HCT116 (cell line): ENCODE results near the gene EFCAB7. TPM values are rescaled to one million over a fixed set of nuclear protein-coding genes. Genes with fewer than 3 reads are reported as not detected.

Source experiments
- ATAC-seq: fragments of 200-7000 bp; cut with Tn5 transposase; 2 replicates; pipeline ENCODE4 v1.9.1; 2020; ENCODE audit warnings: mild to moderate bottlenecking, moderate library complexity
- BruUV-seq: library from RNA; stranded (reverse); fragments of 400-500 nt; replicated peaks from 2 replicates; lab custom pipeline; 2021; lab: Mats Ljungman, UMichigan
- CTCF ChIA-PET: fragments of 300-600 bp; sonication (Branson Sonifier 250); formaldehyde crosslinking; loops from one replicate; lab custom pipeline; 2021; ENCODE audit warnings: antibody characterized with exemption; lab: Charles Lee
- POLR2A ChIA-PET: fragments of 300-600, 350-600 bp; sonication (Branson Sonifier 250); formaldehyde crosslinking; loops from one replicate; lab custom pipeline; 2021; ENCODE audit warnings: antibody characterized with exemption; lab: Charles Lee
- RAD21 ChIA-PET, 2 experiments: fragments of 300-600 bp; sonication (Branson Sonifier 250); formaldehyde crosslinking; loops; one replicate each; lab custom pipeline; 2023; ENCODE audit warnings: low total read pairs in 2 of 2; ENCODE audit not compliant: uncharacterized antibody in 2 of 2, unreplicated experiment in 2 of 2, low non-redundant PET in 1 of 2; lab: Charles Lee
- DNase-seq: peaks from one replicate; pipeline ENCODE4 v3.0.0-alpha.2; 2010; ENCODE audit warnings: low read depth, low spot score
- H2AFZ ChIP-seq: fragments of 200-600 bp; shearing (Covaris generic), sonication (generic); 2 replicates; pipeline ENCODE4 v1.6.1; 2017; ENCODE audit warnings: low read depth, mixed run types, mixed read lengths, antibody characterized with exemption, low read length; ENCODE audit not compliant: poor library complexity, severe bottlenecking
- H3K27ac ChIP-seq: 2 replicates; pipeline ENCODE4 v1.5.1; 2012; ENCODE audit warnings: low read depth, low read length
- H3K27me3 ChIP-seq: fragments of 200-600 bp; sonication (generic); 2 replicates; pipeline ENCODE4 v1.6.1; 2016; ENCODE audit warnings: mixed run types, low read length, mixed read lengths; ENCODE audit not compliant: insufficient read depth
- H3K36me3 ChIP-seq, 2 experiments: fragments of 200-500 bp in 1 of 2; fragments of 200-600 bp in 1 of 2; sonication (Bioruptor generic) in 1 of 2; sonication (generic) in 1 of 2; 2 replicates each; pipeline versions ENCODE4 v1.5.1 to v1.6.1; 2014 to 2016; ENCODE audit warnings: low read length in 2 of 2, inconsistent platforms in 1 of 2, mixed read lengths in 1 of 2, mixed run types in 1 of 2; ENCODE audit not compliant: insufficient read depth in 2 of 2, control insufficient read depth in 1 of 2
- H3K4me1 ChIP-seq, 2 experiments: fragments of 200-600 bp in 1 of 2; sonication (generic) in 1 of 2; 2 replicates each; pipeline versions ENCODE4 v1.5.1 to v1.6.1; 2012 to 2017; ENCODE audit warnings: low read length in 2 of 2, inconsistent platforms in 1 of 2, mild to moderate bottlenecking in 1 of 2, mixed read lengths in 1 of 2, mixed run types in 1 of 2, moderate library complexity in 1 of 2; ENCODE audit not compliant: insufficient read depth in 2 of 2, control insufficient read depth in 1 of 2
- H3K4me2 ChIP-seq: fragments of 200-600 bp; sonication (generic); 2 replicates; pipeline ENCODE4 v1.6.1; 2017; ENCODE audit warnings: mixed run types, low read length, mixed read lengths
- H3K4me3 ChIP-seq, 2 experiments: fragments of 200-600 bp in 1 of 2; sonication (generic) in 1 of 2; replicated peaks in 1 of 2; 2 replicates each; pipeline ENCODE4 v1.5.1; 2011 to 2016; ENCODE audit warnings: low read length in 2 of 2, control low read depth in 1 of 2, low read depth in 1 of 2, mild to moderate bottlenecking in 1 of 2, mixed read lengths in 1 of 2, mixed run types in 1 of 2
- H3K79me2 ChIP-seq: fragments of 200-600 bp; sonication (generic); 2 replicates; pipeline ENCODE4 v1.6.1; 2017; ENCODE audit warnings: mild to moderate bottlenecking, mixed run types, low read length, moderate library complexity, mixed read lengths; ENCODE audit not compliant: insufficient read depth
- H3K9ac ChIP-seq: fragments of 200-600 bp; sonication (generic); 2 replicates; pipeline ENCODE4 v1.6.1; 2016; ENCODE audit warnings: low read length, mixed read lengths
- H3K9me2 ChIP-seq: fragments of 200-600 bp; sonication (generic), shearing (Covaris generic); 2 replicates; pipeline ENCODE4 v1.6.1; 2017; ENCODE audit warnings: mixed run types, mild to moderate bottlenecking, moderate library complexity; ENCODE audit not compliant: insufficient read depth
- H3K9me3 ChIP-seq, 2 experiments: fragments of 200-500 bp in 1 of 2; fragments of 200-600 bp in 1 of 2; sonication (Bioruptor generic) in 1 of 2; sonication (generic) in 1 of 2; 2 replicates each; pipeline ENCODE4 v1.6.1; 2014 to 2017; ENCODE audit warnings: low read length in 2 of 2, mixed read lengths in 2 of 2, inconsistent platforms in 1 of 2, low read depth in 1 of 2, mild to moderate bottlenecking in 1 of 2, mixed run types in 1 of 2, moderate library complexity in 1 of 2; ENCODE audit not compliant: control insufficient read depth in 1 of 2, insufficient read depth in 1 of 2
- H4K20me1 ChIP-seq: fragments of 200-600 bp; sonication (generic), shearing (Covaris generic); 2 replicates; pipeline ENCODE4 v1.6.1; 2017; ENCODE audit warnings: mixed run types, mild to moderate bottlenecking, moderate library complexity; ENCODE audit not compliant: insufficient read depth
- CEBPB ChIP-seq: IDR thresholded peaks from 2 replicates; pipeline ENCODE4 v1.6.1; 2012; ENCODE audit warnings: low read depth
- EZH2phosphoT487 ChIP-seq: fragments of 200-600 bp; IDR thresholded peaks from 2 replicates; pipeline ENCODE4 v1.6.1; 2018; ENCODE audit warnings: antibody characterized with exemption, borderline replicate concordance
- POLR2A ChIP-seq: IDR thresholded peaks from 2 replicates; pipeline ENCODE4 v1.7.0; 2011; ENCODE audit warnings: borderline replicate concordance; ENCODE audit not compliant: insufficient read depth, insufficient read length; ENCODE audit errors: extremely low read depth
- RAD21 ChIP-seq: IDR thresholded peaks from 2 replicates; pipeline ENCODE4 v1.6.1; 2012; ENCODE audit warnings: low read depth, mild to moderate bottlenecking
- REST ChIP-seq: IDR thresholded peaks from 2 replicates; pipeline ENCODE4 v1.6.1; 2012; ENCODE audit warnings: low read depth
- SIN3A ChIP-seq: IDR thresholded peaks from 2 replicates; pipeline ENCODE4 v1.6.1; 2012; ENCODE audit warnings: low read depth
- TCF7L2 ChIP-seq: IDR thresholded peaks from 2 replicates; pipeline ENCODE4 v1.7.0; 2011; ENCODE audit warnings: borderline replicate concordance, inconsistent platforms; ENCODE audit not compliant: insufficient read depth, insufficient read length; ENCODE audit errors: extremely low read depth
- ZBTB33 ChIP-seq: IDR thresholded peaks from 2 replicates; pipeline ENCODE4 v1.6.1; 2011; ENCODE audit warnings: mild to moderate bottlenecking, low read length, moderate library complexity; ENCODE audit not compliant: insufficient replicate concordance; ENCODE audit errors: extremely low read depth
- ZFX ChIP-seq: fragments of 450-650 bp; IDR thresholded peaks from 2 replicates; pipeline ENCODE4 v1.6.1; 2017
- intact Hi-C: fragments of 100-400 bp; cut with micrococcal nuclease; formaldehyde crosslinking; loops from 2 replicates; pipeline ENCODE4 v1.10.0; 2022
- total RNA-seq: library from RNA; stranded (reverse); gene quantifications from one replicate; pipeline ENCODE4 v1.2.1, GENCODE V29; 2021; ENCODE audit not compliant: unreplicated experiment
- TF ChIP-seq, protein P1 (sequence below), 3 experiments: fragments of 200-600 bp in 1 of 3; sonication (generic) in 1 of 3; IDR thresholded peaks in 2 of 3; conservative IDR thresholded peaks in 1 of 3; 2 replicates each; pipeline ENCODE4 v1.5.1; 2012 to 2017; ENCODE audit warnings: low read depth in 2 of 3, low read length in 2 of 3, antibody characterized with exemption in 1 of 3, borderline replicate concordance in 1 of 3, control low read depth in 1 of 3, mild to moderate bottlenecking in 1 of 3, mixed read lengths in 1 of 3, mixed run types in 1 of 3, moderate library complexity in 1 of 3; ENCODE audit not compliant: insufficient read depth in 1 of 3
- TF ChIP-seq, protein P2 (sequence below): IDR thresholded peaks from 2 replicates; pipeline ENCODE4 v1.6.1; 2012

The EFCAB7 gene
- total RNA-seq, 1 experiment from 2014 or later, result 6.0 TPM

DNA sequence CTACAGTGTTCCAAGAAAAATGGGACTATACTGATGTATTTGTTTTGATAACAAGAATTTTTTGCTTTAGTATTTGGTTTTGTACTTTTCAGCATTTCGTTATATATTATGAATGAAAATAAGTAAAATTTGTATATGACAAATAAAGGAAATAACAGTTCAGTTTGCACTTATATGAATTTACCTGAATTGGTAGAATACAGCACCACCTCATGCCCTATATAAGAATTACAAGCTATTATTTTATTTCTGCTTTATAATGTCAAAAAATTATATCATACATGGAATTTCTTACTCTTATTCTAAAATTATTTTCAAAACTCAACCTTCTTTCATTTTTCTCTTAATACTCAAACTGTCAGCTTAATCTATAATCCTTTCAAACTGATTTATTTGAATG lies 14.6 kb downstream of the EFCAB7 start:
- H3K79me2 ChIP-seq, result no peaks in the 10 kb centered on the region
- H3K9ac ChIP-seq, result no peak overlapping the region
- H3K9me3 ChIP-seq, result no peaks in the 10 kb centered on the region
- H3K4me2 ChIP-seq, result no peak overlapping the region
- H4K20me1 ChIP-seq, result no peaks in the 10 kb centered on the region
- CTCF ChIA-PET, result interaction anchor here (0.6 to 2.6 kb wide), 23 partner anchors 8 to 707 kb away, joined by 3 to 10 read pairs (median 4); partner anchors contain the start of genes EFCAB7 and ITGB3BP
- H3K4me3 ChIP-seq, result no peak overlapping the region
- RAD21 ChIA-PET, result interaction anchor here (0.6 to 1.4 kb wide), 3 partner anchors 71 to 696 kb away, joined by 3 to 4 read pairs (median 3); no protein-coding TSS in a partner anchor
- DNase-seq (no peak), ATAC-seq (no peak)
- BruUV-seq, result no TSS peak
- no peak overlapping the region for H2AFZ ChIP-seq
- POLR2A ChIA-PET, result interaction anchor here (0.6 kb wide), 1 partner anchor 254 kb away, joined by 3 read pairs; no protein-coding TSS in a partner anchor
- H3K36me3 ChIP-seq, result peaks cover 0 to 5% of the 10 kb centered on the region in 2 experiments; a peak in 1 of 4 replicates
- intact Hi-C loops, result loop anchor here (5.0 kb wide), 3 partner anchors 221 to 696 kb away; no protein-coding TSS in a partner anchor
- no peaks in the 10 kb centered on the region for H3K27me3 ChIP-seq
- H3K9me2 ChIP-seq, result no peaks in the 10 kb centered on the region
- no peak overlapping the region for H3K27ac ChIP-seq
- TF ChIP-seq RAD21, result peak; percentile 67
- TF ChIP-seq, protein P1, sequence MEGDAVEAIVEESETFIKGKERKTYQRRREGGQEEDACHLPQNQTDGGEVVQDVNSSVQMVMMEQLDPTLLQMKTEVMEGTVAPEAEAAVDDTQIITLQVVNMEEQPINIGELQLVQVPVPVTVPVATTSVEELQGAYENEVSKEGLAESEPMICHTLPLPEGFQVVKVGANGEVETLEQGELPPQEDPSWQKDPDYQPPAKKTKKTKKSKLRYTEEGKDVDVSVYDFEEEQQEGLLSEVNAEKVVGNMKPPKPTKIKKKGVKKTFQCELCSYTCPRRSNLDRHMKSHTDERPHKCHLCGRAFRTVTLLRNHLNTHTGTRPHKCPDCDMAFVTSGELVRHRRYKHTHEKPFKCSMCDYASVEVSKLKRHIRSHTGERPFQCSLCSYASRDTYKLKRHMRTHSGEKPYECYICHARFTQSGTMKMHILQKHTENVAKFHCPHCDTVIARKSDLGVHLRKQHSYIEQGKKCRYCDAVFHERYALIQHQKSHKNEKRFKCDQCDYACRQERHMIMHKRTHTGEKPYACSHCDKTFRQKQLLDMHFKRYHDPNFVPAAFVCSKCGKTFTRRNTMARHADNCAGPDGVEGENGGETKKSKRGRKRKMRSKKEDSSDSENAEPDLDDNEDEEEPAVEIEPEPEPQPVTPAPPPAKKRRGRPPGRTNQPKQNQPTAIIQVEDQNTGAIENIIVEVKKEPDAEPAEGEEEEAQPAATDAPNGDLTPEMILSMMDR (IDR thresholded peaks at IDR 0.05 in 2 of 3, conservative IDR thresholded peaks at IDR 0.05 in 1 of 3; ENCODE audit: borderline replicate concordance in 1 of 3, insufficient read depth in 1 of 3, low read depth in 2 of 3, low read length in 2 of 3), result peak; percentile 15 to 60 (median 56); a peak in 2 of 6 replicates
- TF ChIP-seq, protein P2, sequence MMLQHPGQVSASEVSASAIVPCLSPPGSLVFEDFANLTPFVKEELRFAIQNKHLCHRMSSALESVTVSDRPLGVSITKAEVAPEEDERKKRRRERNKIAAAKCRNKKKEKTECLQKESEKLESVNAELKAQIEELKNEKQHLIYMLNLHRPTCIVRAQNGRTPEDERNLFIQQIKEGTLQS, result no peak
- H3K4me1 ChIP-seq, result no peaks in the 10 kb centered on the region

DNA sequence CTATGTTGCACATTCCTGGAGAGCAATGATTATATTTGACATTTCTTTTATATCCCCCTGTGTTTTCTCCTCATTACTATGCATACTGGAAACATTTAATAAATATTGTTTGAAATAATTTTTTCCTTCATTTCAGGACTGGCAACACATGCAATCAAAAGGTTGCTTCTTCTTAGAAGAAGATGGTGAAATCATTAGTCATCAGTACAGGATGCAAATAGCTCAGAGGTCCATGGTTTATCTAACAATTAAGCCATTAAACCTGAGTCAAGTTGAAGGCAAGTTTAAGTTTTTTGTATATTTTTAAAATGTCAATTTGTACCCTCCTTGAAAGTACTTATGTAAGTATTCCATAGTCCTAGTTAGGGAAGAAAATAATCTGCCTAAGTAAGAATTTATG lies 22.5 kb downstream of the EFCAB7 start:
- Histone ChIP-seq H4K20me1 (no peaks in the 10 kb centered on the region), H3K4me1 (no peaks in the 10 kb centered on the region), H3K4me3 (no peak overlapping the region), H3K4me2 (no peak overlapping the region), H3K79me2 (no peaks in the 10 kb centered on the region), H3K36me3 (no peaks in the 10 kb centered on the region), H3K9me3 (no peaks in the 10 kb centered on the region), H3K9me2 (no peaks in the 10 kb centered on the region), H2AFZ (no peak overlapping the region), H3K27me3 (no peaks in the 10 kb centered on the region), H3K27ac (no peak overlapping the region), H3K9ac (no peak overlapping the region)
- ATAC-seq, result no peak
- DNase-seq, result no peak
- ChIA-PET POLR2A (no interaction called here), RAD21 (no interaction called here), CTCF (interaction anchor here (1.0 to 1.7 kb wide), 3 partner anchors 8 to 12 kb away, joined by 3 to 5 read pairs (median 4); no protein-coding TSS in a partner anchor)
- intact Hi-C loops, result no loop called here
- BruUV-seq, result no TSS peak
- TF ChIP-seq TCF7L2 (no peak), ZBTB33 (no peak), EZH2phosphoT487 (no peak), POLR2A (no peak), REST (no peak), SIN3A (no peak), CEBPB (no peak), ZFX (no peak)
